NCI-H460 (cell line): ENCODE results near the gene TMC3. TPM values are rescaled to one million over a fixed set of nuclear protein-coding genes. Genes with fewer than 3 reads are reported as not detected.

Source experiments
- DNase-seq: peaks from one replicate; pipeline ENCODE4 v3.0.0-alpha.2; 2016; ENCODE audit warnings: low read depth; ENCODE audit errors: extremely low read depth
- total RNA-seq: library from RNA; depleted of rRNA; stranded (reverse); fragments of >200 nt; shearing (Covaris generic); gene quantifications from 2 replicates; pipeline ENCODE4 v1.2.3, GENCODE V29; 2014

Gene TMC3
- total RNA-seq, 1 experiment from 2014 or later: 0.02 TPM

DNA sequence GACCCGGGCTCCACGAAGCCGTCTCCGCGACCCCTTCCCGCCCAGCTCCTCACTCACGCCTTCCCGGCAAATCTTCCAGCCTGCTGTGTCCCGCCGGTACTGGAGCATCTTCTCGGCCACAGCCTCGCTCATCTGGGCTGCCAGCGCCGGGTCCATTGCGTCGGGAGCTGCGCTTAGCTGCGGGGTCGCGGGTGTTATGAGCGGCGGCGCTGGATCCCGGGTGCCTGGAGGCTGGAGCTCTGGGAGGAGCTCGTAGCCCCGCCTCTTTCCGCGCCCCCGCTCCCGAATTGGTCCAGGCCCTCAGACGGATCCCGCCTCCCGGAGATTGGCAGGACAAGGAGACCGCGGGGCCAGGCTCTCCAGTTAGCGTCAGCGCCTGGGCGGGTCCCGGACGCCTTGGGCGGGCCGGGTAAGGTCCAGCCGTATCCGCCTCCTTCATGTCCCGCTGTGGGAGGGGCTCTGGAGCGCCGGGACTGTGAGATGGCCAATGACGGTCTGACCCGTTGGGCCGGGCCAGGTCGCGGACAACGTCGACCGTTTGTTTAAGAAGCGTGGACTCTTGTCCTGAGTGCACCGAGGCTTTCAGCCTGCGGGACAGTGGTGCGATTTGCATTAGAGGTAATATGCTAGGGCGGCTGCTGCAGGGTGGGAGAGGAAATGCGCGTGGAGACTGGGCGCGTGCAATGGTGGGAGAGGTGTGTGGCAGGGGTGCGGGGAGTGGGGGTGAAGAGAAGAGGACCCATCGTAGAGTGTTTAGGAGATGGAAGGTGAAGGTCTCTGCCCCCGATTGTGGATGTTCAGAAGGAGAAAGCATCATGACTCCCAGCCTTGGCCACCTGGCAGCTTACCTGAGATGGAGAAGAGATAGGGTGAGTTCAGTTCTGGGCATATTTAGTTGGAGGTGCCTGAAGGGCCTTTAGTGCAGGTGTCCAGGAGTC is 49.8 kb downstream of the TMC3 start, which contains the start of gene STARD5:
Gene STARD5, minus strand, starts transcription at position 198 of the 938 bp plus-strand sequence. Its CDS starts 42 bp downstream, at position 156.
- DNase-seq: peak; percentile 95

DNA sequence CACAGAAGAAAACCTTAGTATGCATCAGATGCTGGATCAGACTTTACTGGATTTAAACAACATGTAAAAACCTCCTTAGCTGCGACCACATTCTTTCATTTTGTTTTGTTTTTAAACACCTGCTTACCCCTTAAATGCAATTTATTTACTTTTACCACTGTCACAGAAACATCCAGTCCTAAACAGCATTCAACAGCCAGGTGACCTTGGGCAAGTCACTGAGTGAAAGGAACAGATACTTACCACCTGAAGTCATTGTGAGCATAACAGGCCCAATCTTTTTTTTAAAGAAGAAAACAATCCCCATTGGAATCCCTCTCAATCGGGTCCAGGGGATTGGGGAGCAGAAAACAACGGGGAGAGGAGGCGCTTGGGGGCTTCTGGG is 50.5 kb downstream of the TMC3 start:
- DNase-seq: no peak

DNA sequence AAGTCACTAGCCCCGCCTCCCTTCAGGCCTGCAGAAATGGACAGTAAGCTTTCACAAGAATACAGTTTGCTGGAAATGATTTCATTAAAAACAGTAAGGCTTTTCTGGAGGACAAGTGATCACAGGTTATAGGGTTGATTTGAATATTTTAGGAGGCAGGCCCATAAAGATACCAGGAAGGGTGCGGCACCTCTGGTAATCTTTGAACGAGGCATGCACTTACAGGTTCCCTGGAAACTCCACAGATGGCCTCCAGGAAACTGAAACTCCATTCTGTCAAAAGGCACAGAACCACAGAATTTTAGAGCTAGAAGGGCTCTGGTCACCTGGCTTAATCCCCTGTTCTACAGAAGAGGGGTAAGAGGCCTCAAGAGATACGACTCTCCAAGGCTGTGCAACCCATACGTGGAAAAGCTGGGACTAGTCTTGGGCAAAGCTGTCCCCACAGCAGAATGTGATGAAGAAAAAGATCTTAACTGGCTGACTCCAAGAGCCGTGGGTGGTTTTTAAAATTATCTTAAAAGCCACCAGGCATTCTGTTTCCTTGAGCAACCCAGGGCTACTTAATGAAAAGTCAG is 51.2 kb downstream of the TMC3 start:
- no peak for DNase-seq

DNA sequence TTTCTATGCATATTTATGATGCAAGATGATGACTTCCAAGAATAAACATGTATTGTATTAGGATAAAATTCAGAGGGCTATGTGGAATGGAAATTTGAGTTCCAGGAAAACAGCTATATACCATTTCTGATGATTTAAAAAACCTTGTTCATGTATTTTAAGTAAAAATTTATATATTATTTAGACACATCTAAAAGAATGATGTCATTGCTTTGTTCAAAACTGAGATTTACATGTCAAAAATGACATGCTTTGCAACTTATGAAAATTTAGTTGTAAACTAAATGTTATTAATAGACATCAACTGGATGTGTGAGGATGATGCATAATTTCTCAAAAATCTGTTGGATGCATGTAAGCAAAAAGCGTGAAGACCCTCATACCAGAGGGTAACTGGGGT is 52.3 kb downstream of the TMC3 start:
- no peak for DNase-seq

DNA sequence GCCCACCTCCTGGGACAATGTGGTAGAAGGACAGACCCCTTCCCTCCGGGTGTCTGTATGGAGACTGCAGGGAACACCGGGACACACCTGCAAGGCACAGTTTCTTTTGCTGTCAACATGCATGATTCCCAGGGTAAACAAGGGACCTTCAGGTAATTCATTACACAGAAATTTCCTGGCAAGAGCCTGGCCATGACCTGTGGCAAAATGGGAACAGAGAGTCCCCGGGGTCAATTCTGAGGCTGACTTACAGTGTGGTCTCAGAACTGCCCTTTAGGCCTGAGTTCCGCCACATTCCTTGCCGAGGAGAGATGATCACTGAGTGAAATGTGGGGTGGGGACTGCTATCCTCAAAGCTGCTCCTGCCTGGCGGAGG is 56.4 kb downstream of the TMC3 start:
- DNase-seq: no peak

DNA sequence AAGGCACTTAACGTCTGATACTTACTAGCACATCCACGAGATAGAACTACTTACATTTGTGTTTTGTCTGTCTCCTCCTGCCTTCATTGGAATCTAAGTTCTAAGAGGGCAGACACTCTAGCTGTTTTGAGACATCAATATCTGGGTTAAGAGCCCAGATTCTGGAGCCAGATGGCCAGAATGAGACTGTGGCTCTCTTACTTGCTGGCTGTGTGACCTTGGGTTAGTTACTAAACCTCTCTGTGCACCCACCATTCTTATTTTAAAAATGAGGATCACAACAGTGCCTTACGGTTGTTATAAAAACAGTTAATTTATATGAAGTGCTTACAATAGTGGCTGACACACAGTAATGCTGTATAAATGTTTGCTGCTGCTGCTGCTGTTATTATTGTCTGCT is 57.7 kb downstream of the TMC3 start:
- DNase-seq: no peak

DNA sequence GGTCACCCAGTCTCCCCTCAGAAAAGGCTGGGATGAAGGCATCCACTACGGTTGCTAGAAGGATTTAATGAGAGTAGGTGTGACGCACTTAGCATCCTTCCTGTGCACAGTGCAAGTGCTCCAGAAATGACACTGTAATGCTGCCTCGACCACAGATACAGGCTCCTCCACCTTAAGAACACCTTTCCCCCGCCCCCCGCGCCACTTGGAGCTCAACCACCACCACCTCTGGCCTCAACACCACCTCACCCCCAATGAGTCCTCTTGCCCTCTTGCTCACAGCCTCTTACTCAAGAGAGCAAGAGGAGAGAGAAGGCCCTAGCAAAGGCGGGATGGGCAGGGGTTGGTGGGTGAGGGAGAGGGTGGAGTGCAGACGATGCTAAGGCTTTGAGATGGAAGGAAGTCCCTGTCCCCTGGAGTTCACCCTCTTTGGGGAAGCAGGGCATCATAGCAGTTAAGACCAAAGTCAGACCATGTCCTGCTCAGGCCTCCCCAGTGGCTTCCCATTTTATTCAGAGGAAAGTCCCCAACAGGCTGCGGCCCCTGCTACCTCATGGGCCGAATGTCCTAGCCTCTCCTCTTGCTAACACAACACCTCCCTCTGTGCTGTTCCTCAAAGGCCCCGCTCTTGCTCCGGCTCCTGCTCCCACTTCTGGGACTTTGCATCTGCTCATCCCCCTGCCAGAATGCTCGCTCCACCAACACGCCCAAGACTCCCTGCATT is 58.4 kb downstream of the TMC3 start:
- DNase-seq: no peak

DNA sequence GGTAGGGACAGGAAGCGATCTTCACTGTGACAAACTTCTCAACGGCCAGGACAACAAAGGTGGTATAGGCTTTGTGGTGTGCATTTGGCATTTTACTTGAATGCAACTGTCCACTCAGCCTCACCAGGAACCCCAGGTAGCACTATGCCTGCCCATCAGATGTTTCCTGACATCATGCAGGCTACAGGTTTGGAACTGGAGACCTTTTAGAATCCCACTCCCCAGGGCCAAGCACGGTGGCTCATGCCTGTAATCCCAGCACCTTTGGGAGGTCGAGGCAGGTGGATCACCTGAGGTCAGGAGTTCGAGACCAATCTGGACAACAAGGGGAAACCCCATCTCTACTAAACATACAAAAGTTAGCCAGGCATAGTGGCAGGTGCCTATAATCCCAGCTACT is 59.6 kb downstream of the TMC3 start:
- DNase-seq: no peak

DNA sequence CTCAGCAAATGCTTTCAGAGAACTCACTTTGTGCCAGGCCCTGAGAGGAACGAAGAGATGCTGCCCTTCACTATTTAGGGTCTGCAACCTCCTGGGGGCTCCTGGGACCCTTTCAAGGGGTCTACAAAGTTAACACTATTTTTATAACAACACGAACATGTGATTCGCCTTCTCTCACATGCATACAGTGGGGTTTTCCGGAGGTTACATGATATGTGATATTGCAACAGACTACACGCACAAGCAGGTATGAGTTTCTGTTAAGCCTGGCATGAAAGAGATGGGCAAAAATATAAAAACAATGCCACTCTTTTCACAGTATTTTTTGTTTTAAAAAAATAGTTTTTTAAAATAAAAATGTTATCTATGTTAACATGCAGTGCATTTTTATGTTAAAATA is 60.3 kb downstream of the TMC3 start:
- no peak for DNase-seq

DNA sequence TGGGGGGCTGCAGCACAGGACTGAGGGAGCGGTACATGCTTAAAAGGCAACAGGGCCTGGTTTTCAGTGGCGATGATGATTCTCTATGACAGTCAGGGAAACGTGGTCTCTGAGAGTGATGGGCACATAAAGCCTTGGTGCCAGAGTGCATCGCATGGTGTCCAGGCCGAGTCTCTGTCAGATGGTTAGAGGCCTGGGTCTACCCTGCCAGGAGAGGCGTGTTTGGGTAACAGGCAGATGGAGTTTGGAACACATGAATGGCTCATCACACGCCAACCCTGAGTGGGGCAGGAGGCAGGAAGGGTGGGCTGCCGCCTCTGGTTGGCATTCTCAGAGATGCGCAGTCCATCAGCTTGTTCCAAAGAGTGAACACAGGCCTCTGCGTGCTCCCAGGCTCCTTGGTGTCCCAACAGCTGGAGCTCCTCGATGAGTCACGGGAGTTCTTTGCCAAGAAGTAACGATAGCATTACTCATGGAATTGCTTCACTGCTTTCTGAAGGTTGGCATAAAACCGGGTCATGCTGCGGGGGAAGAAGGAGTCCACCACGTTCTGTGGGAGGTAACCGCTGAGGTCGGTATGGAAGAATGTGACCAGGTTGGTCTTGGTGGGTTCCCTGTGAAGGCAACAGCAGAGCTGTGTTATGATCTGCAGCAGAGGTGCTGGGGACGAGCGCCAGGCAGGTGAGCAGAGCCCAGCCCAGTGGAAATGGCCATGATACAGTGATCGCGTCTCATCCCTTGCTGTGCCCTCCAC is 61.0 kb downstream of the TMC3 start:
- DNase-seq: peak; percentile 76

DNA sequence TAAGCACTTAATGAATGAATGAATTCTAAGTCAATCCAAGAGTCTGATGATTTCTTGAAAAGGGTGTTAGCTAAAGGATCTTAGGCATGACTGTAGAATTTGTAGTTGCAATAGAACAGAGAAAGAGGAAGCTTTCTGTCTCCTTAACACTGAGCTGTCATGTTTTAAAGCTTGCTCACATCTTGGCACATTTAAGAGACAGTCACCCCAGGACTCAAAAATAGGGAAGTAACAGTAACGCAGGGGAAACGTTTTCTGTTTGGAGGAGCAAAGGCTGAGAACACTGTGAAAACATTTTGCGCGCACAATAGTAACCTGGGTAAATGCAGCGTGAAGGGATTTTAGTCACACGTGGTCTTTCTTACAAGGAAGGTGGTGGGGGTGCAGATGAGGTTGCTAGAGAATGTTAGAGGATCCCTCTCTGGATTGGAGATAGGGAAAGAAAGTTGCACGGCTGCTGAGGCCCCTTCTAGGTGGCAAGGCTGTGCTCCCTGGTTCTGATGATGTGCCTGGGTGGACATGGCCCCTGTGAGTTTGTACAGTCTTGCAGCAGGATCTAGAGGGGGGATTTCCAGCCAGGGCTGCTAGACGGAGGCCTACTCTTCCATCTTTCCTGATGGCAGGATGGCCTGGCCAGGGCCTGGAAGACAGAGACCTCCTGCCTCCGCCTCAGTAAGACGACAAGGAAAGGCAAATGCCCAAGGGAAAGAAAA is 62.1 kb downstream of the TMC3 start:
- DNase-seq: no peak

DNA sequence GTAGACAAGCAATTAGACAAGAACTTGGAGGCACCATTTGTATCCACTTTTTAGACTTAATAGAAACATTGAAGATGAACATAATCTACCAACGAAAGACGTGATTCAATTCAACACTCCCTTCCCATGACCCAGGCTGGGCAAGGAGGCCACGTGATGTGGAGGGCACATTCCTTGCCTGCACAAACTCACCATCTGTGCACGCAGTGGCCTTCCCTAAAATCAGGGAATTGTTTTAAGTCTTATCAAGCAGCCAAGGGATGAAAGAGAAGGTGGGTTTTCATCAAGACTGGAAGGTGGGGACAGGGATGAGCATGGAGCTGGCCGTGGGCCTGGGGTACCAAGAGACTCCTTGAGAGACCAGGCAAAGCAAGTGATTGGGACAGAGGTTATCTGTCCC is 63.5 kb downstream of the TMC3 start:
- DNase-seq: no peak

DNA sequence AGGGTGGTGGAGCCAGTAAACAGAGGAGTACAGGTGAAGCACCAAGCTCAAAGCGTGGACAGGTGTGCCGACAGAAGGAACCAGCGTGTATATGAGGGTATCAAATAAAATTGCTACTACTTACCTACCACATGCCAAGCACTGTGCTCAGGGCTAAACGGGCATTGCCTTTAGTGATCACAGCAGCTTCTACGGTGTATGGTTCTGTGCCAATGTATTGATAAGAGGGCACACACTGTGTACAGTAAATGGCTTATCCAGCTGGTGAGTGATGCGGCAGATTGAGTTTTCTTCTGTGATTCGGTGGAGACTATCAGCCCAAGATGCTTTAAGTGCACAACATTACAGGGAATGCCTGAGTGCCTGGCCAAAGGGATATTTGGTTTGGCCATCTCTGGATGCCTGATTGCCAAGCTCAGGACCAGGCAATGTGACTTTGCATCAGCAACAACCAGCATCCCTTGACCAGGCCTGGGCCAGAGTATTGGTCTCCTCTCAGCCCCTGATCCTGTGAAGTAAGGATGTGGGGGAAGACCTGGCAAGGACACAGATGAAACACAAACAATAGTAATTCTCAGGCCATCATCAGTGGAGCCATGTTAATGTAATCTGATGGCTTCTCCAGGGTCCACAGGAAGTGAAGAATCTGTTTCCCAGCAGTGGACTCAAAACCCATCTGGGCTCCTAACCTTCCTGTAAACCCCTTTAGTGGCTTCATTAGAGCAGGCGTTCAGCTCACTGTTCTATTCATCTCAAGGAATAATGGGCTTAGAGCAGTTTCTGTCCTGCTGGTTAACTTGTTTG is 64.2 kb downstream of the TMC3 start:
- DNase-seq: no peak

DNA sequence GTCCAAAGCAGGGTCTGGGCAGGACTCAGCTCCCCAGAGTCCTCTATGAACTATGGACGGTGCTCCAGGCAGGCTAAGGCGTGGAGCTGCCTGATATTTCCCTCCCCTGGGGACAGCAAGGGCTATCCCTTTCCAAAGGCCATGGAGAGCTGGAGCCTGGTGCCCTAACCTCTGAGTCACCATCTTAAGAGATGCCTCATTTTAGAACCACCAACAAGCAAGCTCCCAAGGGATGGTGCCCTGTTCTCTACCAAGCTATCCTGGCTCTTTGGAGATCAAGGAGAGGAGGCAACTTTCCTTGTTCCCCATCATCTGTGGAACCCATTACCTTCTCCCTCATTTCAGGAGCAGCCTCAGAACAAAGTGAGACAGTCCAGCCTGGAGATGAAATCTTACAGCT is 65.8 kb downstream of the TMC3 start:
- no peak for DNase-seq

DNA sequence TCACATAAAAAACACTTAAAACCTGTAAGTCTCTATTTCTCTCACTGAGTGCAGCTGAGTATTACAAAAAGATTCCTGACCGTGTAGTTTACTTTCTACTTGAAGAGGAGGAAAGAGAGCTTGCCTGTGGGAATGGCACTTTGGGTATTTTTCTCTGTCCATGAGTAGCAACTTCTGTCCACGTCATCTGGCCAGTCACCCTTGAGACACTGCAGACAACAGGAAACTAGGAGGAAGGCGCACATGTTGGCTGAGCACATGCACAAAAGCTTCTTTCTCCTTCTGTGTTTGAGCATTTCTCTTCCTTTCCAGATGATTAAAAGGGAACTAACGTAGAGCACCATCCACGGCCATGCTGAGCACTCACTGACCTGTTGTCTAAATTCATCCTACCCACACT is 69.8 kb downstream of the TMC3 start:
- DNase-seq: no peak

DNA sequence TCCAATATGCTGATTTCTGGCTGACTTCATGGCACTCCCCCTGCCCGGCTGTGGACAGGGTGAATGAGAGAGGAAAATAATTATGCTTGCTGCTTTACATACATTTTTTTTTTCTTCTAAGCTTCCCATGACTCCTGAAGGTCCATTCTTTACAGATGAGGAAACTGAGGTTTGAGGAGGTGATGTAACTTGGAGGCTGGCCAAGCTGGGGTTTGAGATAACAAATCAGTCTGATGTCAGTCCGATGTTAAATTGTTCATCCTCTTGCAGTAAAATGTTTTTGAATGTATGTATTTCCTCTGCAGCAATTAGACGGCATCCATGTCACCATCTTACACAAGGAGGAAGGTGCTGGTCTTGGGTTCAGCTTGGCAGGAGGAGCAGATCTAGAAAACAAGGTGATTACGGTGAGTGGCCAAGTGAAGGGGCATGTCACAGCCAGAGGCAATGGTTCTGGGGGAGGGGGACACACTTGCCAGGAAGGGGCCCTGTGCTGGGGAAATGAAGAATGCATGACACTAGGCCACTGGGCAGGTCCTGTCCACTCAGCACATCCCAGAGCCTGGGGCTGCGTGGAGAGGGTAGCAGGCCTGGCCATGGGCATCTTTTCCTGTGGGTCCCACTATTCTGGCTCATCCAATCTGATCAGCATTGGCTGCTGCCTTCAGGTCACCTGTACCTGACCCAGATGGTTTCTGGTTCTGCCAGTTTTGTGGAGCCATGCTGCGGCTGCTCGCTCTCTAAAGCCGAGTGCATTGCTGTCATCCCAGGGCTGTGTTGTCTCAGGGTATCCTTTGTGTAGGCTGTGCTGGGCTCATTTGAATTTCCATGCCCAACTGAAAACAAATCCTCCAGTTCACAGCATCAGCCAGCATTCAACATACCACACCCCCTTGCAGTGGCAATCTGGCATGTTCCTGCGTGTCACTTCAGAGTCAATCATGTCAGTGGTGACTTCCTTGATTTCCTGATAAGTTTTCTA is 70.5 kb downstream of the TMC3 start:
- DNase-seq: no peak

DNA sequence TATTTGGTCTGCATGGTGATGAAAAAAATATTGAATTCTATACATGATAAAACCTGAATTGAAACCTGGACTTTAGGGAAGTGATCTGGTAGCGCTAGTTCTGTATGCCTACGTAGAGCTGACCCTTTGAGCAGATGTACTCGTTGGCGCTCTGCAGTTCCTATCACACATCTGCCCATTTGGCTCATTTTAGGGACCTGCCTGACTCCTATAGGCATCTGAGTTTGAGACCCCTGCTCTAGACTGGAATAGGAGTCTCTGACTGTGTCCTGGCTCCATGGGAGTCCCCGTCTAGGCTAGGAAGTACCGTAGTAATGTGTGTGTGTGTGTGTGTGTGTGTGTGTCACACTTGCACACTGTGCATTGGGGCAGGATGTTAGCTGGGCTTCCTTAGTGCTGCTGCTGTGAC is 71.3 kb downstream of the TMC3 start:
- no peak for DNase-seq

DNA sequence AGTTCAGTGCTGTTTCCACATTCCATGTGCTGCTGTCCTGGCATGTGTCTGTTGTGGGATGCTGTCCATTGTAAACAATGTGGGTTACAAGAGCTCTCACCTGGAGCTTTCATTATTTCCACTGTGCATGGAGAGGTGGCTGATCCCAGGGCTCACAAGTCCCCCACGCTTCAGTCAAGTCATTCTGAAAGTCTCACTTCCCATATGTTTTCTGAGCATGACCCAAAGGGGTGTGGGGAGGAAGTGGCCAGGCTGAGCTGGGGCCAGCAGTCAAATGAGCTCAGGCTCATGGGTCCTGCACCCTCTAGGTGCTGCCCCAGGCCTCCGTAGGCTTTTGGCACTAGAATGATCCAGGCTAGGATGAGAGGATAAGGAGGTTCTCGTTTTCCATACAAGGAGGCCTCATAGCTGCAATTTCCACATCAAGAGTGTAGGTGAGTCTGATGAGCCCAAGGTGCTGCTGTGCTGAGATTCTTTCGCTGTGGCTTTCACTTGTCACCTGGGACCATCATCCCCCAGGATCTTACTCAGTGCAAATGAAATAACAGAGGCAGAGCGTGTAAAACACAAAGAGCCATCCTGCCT is 72.1 kb downstream of the TMC3 start:
- no peak for DNase-seq
